Mucosa of descending colon (tissue), 3 donors: ENCODE data around the gene MYO3B. TPM values are rescaled to one million over a fixed set of nuclear protein-coding genes. Genes with fewer than 3 reads are reported as not detected.
A peak's percentile ranks its signal among the peaks of the same experiment; 100 is the strongest.

Source experiments
- ATAC-seq: fragments of 200-7000 bp; cut with Tn5 transposase; one replicate; pipeline ENCODE4 v1.9.1; 2020; ENCODE audit warnings: mild to moderate bottlenecking, moderate library complexity
- DNase-seq, 3 donors: peaks; one replicate each; pipeline ENCODE4 v3.0.0-alpha.2; 2020
- H3K36me3 ChIP-seq: fragments of 200-600 bp; one replicate; pipeline ENCODE4 v1.8.0; 2021; ENCODE audit warnings: low read depth, mild to moderate bottlenecking
- H3K4me1 ChIP-seq: fragments of 200-600 bp; one replicate; pipeline ENCODE4 v1.8.0; 2021; ENCODE audit warnings: low read depth, mild to moderate bottlenecking
- H3K4me3 ChIP-seq: fragments of 200-600 bp; one replicate; pipeline ENCODE4 v1.8.0; 2021; ENCODE audit warnings: mild to moderate bottlenecking
- H3K9me3 ChIP-seq: fragments of 200-600 bp; one replicate; pipeline ENCODE4 v1.8.0; 2021; ENCODE audit warnings: mild to moderate bottlenecking
- intact Hi-C, 2 donors: fragments of 100-400 bp; cut with DNase I in 1 of 2; cut with micrococcal nuclease in 1 of 2; formaldehyde crosslinking; loops; one replicate each; pipeline versions ENCODE4 v1.11.0 to v1.11.1; 2022; cut with DNase I, micrococcal nuclease
- total RNA-seq, 3 donors: library from RNA; stranded (reverse); fragmentation: NEBNext Ultra II Directional in 2 of 3; extraction: Animal tissue kit (Norgen Biotek cat#: 25700) in 2 of 3; gene quantifications; one replicate each; pipeline versions ENCODE4 v1.2.1 to v1.2.4, GENCODE V29; 2021 to 2023
- TF ChIP-seq, protein P1 (sequence below): fragments of 200-600 bp; IDR thresholded peaks from one replicate; pipeline ENCODE4 v1.8.0; 2022; ENCODE audit warnings: antibody characterized with exemption, mild to moderate bottlenecking
- donor health status: DM: no; HTN: no; CAD: no; lungs with moderate emphysema.
- donor health status: DM: no; HTN: no; CAD: no.
- donor health status: DM: no; HTN: yes; CAD: no.

Gene MYO3B
- total RNA-seq, 3 donors from 2014 or later: 0.06 to 0.39 (median 0.09) TPM

- H3K4me3 ChIP-seq: no peak overlapping the region
- no peak for ATAC-seq
- H3K36me3 ChIP-seq: no peaks in the 10 kb centered on the region
- no peaks in the 10 kb centered on the region for H3K9me3 ChIP-seq
- TF ChIP-seq, protein P1, sequence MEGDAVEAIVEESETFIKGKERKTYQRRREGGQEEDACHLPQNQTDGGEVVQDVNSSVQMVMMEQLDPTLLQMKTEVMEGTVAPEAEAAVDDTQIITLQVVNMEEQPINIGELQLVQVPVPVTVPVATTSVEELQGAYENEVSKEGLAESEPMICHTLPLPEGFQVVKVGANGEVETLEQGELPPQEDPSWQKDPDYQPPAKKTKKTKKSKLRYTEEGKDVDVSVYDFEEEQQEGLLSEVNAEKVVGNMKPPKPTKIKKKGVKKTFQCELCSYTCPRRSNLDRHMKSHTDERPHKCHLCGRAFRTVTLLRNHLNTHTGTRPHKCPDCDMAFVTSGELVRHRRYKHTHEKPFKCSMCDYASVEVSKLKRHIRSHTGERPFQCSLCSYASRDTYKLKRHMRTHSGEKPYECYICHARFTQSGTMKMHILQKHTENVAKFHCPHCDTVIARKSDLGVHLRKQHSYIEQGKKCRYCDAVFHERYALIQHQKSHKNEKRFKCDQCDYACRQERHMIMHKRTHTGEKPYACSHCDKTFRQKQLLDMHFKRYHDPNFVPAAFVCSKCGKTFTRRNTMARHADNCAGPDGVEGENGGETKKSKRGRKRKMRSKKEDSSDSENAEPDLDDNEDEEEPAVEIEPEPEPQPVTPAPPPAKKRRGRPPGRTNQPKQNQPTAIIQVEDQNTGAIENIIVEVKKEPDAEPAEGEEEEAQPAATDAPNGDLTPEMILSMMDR: no peak
- DNase-seq: no peak
- peaks cover 10% of the 10 kb centered on the region for H3K4me1 ChIP-seq
- intact Hi-C loops: no loop called here
Measured at GRCh38 chr2:170310876-170311502, 133.0 kb downstream of the MYO3B start.

DNA sequence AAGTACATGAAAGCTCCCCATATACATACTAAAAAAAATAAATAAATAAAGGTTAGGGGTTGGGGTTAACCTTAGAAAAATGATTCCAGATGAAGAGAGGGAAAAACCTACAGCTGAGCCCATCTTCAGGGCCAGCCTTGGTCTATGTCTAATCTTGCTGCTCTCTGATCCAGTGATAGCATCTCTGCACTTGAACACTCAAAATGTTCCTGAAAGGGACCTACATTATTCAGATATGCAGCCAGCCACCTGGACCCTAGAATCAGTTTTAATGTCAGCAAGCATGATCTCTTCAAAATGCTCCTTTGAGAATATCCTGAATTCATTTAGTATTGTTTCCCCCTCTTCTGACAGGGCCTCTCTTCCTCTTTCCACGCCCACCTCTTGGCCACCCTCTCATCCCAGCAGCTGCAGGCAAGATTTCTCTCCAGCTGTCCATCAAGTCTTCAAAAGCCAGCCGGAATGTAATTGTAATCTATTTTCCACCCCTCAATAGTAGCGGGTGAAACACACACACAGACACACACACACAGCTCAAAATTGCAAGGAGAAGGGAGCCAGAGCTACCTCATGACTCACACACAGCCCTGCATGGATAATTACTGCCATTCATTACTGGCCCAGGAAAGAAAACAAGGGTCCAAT lies 135.5 kb downstream of the MYO3B start:
- Histone ChIP-seq H3K36me3 (no peaks in the 10 kb centered on the region), H3K9me3 (no peaks in the 10 kb centered on the region), H3K4me3 (no peak overlapping the region), H3K4me1 (no peaks in the 10 kb centered on the region)
- TF ChIP-seq, protein P1: no peak
- ATAC-seq (peak; percentile 58), DNase-seq (no peak)
- intact Hi-C loops: no loop called here

DNA sequence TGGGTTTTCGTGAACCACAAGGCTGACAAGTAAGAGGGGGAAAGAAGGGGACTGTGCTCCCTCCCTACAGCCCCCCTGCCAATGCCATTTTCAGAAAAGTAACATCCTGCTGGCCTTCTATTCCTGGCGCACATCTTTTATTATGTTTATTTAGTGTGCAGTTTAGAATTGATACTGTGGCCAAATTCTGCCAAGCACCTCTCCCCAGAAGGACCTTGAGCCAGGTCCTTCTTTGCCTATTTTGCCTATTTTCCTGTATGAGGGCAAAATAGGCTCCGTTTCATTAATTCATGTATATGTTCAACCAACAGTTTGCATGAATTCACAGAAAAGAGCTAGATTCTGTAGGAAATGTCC lies 136.0 kb downstream of the MYO3B start:
- peak; percentile 31 for ATAC-seq
- Histone ChIP-seq H3K36me3 (no peaks in the 10 kb centered on the region), H3K4me1 (no peaks in the 10 kb centered on the region), H3K4me3 (no peak overlapping the region), H3K9me3 (no peaks in the 10 kb centered on the region)
- TF ChIP-seq, protein P1: no peak
- DNase-seq: no peak
- intact Hi-C loops: no loop called here

GRCh38 chr2:170314744-170315447 lies 136.9 kb downstream of the MYO3B start:
- Histone ChIP-seq H3K36me3 (no peaks in the 10 kb centered on the region), H3K4me3 (no peak overlapping the region), H3K4me1 (no peaks in the 10 kb centered on the region), H3K9me3 (no peaks in the 10 kb centered on the region)
- peak in 1 of 3 donors; percentile 3 for DNase-seq
- intact Hi-C loops: no loop called here
- ATAC-seq: peak; percentile 57
- TF ChIP-seq, protein P1: no peak

- DNase-seq (no peak), ATAC-seq (no peak)
- intact Hi-C loops: no loop called here
- H3K4me1 ChIP-seq: no peaks in the 10 kb centered on the region
- no peak overlapping the region for H3K4me3 ChIP-seq
- no peaks in the 10 kb centered on the region for H3K9me3 ChIP-seq
- no peaks in the 10 kb centered on the region for H3K36me3 ChIP-seq
- TF ChIP-seq, protein P1: no peak
Measured at GRCh38 chr2:170320948-170321347, 143.0 kb downstream of the MYO3B start.
